GM19324 (cell line): ENCODE data around the gene P2RY1.

Experiments
- ATAC-seq: cut with Tn5 transposase; IDR thresholded peaks from one replicate; pipeline ENCODE4 v1.9.1; 2021; ENCODE audit warnings: mild to moderate bottlenecking, moderate library complexity; ENCODE audit not compliant: unreplicated experiment, low FRiP score

The P2RY1 gene, protein sequence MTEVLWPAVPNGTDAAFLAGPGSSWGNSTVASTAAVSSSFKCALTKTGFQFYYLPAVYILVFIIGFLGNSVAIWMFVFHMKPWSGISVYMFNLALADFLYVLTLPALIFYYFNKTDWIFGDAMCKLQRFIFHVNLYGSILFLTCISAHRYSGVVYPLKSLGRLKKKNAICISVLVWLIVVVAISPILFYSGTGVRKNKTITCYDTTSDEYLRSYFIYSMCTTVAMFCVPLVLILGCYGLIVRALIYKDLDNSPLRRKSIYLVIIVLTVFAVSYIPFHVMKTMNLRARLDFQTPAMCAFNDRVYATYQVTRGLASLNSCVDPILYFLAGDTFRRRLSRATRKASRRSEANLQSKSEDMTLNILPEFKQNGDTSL

GRCh38 chr3:152834776-152835600 is at the start of gene P2RY1:
Gene P2RY1 (plus strand): TSS chr3:152835131. CDS start chr3:152835783, 652 bp downstream.
- peak; percentile 80 for ATAC-seq

DNA sequence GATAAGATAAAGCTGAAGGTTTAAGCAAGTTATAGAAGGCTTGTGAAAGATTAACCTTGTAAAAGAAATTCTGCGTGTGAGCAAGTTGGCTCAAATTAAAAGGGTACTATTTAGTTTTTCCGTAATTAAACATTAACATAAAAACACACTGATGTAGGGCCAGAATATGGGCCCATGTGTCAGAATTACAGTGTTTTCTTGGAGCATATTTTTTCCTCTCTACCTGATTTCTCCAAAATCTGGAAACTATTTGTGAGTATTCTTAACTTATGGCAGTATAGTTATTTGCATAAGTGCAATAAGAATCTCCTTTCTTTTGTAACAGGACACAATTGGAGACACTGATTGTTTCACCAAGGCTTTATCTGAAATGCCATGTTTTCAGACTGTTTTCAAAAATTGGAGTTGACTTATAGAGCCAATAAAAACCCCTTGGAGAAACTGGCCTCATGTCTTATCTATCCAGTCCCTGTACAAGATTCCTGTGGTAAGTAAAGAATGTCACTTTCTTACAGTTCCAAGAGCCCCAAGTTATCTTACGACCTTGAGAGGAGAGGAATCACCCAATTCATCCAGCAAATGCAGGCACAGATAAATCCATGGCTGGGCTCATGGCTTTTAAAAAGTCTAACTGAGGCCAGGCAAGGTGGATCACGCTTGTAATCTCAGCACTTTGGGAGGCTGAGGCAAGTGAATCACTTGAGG is 47.8 kb upstream of the P2RY1 start:
- ATAC-seq: no peak

DNA sequence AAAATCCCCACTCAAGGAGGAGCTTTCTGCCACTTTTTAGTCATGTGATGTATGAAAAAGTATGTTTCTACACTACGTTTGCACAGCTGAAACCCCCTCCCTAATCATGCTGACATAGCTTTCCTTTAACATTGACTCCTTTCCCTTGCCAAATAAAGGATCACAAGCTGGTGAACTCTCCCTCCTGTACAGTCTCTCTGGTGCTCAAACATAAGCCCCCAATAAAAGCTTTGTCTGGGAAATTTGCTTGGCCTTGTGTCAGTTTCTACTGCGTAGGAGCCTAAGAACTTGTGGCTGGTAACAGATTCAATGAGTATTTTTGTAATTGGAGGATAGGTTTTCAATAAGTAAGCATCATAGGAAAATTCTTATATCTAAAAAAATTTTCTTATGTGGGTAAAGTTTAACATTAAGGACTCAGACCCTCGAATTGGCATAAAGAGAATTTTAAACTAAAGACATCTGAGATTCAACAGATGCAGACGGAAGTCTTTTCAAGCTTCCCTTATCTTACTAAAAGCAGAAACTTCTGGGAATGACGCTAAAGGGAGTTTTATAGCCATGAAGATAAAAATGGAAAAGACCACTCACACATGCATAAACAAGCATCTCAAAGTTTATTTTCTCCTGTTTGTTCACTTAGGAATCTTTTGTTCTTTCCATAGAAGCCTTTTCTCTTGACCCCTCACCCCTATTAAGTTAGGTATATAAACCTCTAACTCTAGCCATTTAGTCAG is 44.1 kb upstream of the P2RY1 start:
- no peak for ATAC-seq

- no peak for ATAC-seq
Observed at GRCh38 chr3:152793969-152794368, 41.0 kb upstream of the P2RY1 start.

GRCh38 chr3:152797751-152798432 is 37.0 kb upstream of the P2RY1 start:
- no peak for ATAC-seq

- no peak for ATAC-seq
Observed at GRCh38 chr3:152811974-152812760, 22.8 kb upstream of the P2RY1 start.

GRCh38 chr3:152817400-152817799 is 17.5 kb upstream of the P2RY1 start:
- ATAC-seq: no peak

GRCh38 chr3:152818027-152818426 is 16.9 kb upstream of the P2RY1 start:
- no peak for ATAC-seq

DNA sequence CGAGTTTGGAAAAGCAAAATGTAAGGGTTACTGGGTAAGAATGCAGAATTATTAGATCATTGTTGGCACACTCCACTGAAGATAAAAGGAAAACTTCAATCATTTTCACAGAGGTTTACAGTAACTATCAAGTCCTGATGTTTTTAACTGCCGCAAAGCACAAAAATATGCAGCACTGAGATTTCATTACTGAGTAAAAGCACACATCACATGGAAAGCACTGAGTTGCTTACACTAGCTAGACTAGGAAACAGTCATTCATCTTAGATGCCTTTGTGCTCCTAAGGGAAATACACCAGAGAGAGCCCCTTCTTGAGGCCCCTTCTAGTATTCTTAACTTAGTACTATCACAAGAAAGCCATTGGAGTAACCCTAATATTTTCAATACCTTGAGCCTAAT is 11.8 kb upstream of the P2RY1 start:
- ATAC-seq: no peak

DNA sequence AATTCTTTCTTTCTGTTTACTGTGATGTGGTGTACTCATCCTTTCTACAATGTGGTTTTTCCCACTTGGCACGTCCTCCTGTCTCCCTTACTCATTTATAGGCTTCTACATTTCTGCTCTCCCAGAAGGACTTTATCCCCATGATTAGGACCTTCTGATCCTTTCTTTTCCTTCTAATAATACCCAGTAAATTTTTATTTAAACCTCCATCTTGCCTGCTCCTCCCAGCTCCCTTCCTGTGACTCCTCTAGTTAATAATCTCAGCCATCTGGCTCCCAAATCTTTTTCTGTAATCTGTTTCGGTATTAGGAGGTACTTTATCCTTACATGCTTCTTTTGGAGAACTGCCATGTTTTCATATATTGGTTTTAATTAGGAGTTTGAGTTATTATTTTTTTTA is 11.2 kb upstream of the P2RY1 start:
- no peak for ATAC-seq

- ATAC-seq: no peak
Observed at GRCh38 chr3:152825566-152825965, 9.4 kb upstream of the P2RY1 start.

DNA sequence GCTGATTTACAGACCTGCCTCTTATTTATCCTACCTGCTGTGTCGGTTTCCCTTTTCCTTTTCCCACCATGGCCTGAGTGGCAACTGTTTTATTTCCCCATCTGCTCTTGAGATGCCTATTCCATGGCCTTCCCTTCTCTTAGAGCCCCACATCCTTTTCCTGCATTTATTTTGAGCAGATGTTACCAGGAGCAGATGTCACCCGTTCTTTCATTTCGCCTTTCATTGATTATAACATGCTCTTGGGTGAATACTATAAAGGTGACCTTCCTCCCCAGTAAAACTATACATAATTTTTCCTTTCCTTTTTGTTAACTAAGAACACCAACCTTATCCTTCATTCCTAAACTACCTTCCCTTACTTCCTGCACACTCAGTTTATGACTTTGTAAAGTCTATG is 8.5 kb upstream of the P2RY1 start:
- ATAC-seq: no peak

DNA sequence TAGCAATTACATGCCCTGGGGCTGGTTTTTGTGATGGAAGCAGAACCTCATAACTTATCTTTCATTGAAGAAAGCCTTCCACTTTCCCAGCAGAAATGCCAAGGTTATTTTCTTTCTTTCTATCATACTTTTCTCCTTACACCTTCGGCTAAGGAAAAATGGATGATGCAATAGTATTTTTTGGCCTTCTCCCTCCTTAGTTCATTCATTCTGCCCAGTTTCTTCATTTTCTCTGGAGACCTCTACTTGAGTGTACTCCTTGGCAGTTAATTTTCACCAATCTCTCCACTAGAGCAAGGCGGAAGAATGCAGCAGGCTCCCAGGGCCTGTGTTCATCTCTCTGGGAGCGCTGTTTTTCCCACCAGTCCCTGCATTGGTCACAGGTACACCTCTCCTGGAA is 7.6 kb upstream of the P2RY1 start:
- ATAC-seq: no peak

- ATAC-seq: no peak
Observed at GRCh38 chr3:152828075-152828840, 6.7 kb upstream of the P2RY1 start.

- ATAC-seq: no peak
Observed at GRCh38 chr3:152830245-152830644, 4.7 kb upstream of the P2RY1 start.

- no peak for ATAC-seq
Observed at GRCh38 chr3:152832046-152832445, 2.9 kb upstream of the P2RY1 start.

- ATAC-seq: no peak
Observed at GRCh38 chr3:152833089-152833488, 1.8 kb upstream of the P2RY1 start.

- no peak for ATAC-seq
Observed at GRCh38 chr3:152834191-152834775, 648 bp upstream of the P2RY1 start.
